Measurements from ENCODE around the gene RND3.

RND3 gene

GRCh38 chr2:150508497-150509137 lies 21.1 kb upstream of the RND3 start:
- Mint-ChIP-seq H3K36me3 (no peaks in the 10 kb centered on the region), H3K27me3 (peaks cover 8% of the 10 kb centered on the region), H3K27ac (no peak overlapping the region), H3K4me1 (no peaks in the 10 kb centered on the region), H3K4me3 (no peak overlapping the region), H3K9me3 (no peaks in the 10 kb centered on the region)

- no peak overlapping the region for H3K4me3 Mint-ChIP-seq
- peaks cover 8% of the 10 kb centered on the region for H3K27me3 Mint-ChIP-seq
- H3K9me3 Mint-ChIP-seq, result no peaks in the 10 kb centered on the region
- no peaks in the 10 kb centered on the region for H3K36me3 Mint-ChIP-seq
- H3K27ac Mint-ChIP-seq, result no peak overlapping the region
- no peaks in the 10 kb centered on the region for H3K4me1 Mint-ChIP-seq
Measured at GRCh38 chr2:150507071-150507470, 19.6 kb upstream of the RND3 start.

GRCh38 chr2:150505178-150505577 lies 17.7 kb upstream of the RND3 start:
- no peak overlapping the region for H3K4me3 Mint-ChIP-seq
- H3K36me3 Mint-ChIP-seq, result no peaks in the 10 kb centered on the region
- H3K9me3 Mint-ChIP-seq, result no peaks in the 10 kb centered on the region
- H3K4me1 Mint-ChIP-seq, result no peaks in the 10 kb centered on the region
- peaks cover 8% of the 10 kb centered on the region for H3K27me3 Mint-ChIP-seq
- no peak overlapping the region for H3K27ac Mint-ChIP-seq

GRCh38 chr2:150495993-150496627 lies 8.6 kb upstream of the RND3 start:
- H3K27ac Mint-ChIP-seq, result no peak overlapping the region
- H3K27me3 Mint-ChIP-seq, result no peaks in the 10 kb centered on the region
- H3K9me3 Mint-ChIP-seq, result peaks cover 7% of the 10 kb centered on the region
- H3K4me3 Mint-ChIP-seq, result no peak overlapping the region
- H3K36me3 Mint-ChIP-seq, result no peaks in the 10 kb centered on the region
- no peaks in the 10 kb centered on the region for H3K4me1 Mint-ChIP-seq

- Mint-ChIP-seq H3K36me3 (no peaks in the 10 kb centered on the region), H3K4me1 (no peaks in the 10 kb centered on the region), H3K27me3 (no peaks in the 10 kb centered on the region), H3K27ac (no peak overlapping the region), H3K9me3 (peaks cover 7% of the 10 kb centered on the region), H3K4me3 (no peak overlapping the region)
Measured at GRCh38 chr2:150495001-150495400, 7.5 kb upstream of the RND3 start.

- peaks cover 3% of the 10 kb centered on the region for H3K9me3 Mint-ChIP-seq
- H3K36me3 Mint-ChIP-seq, result no peaks in the 10 kb centered on the region
- H3K27ac Mint-ChIP-seq, result no peak overlapping the region
- H3K4me1 Mint-ChIP-seq, result no peaks in the 10 kb centered on the region
- H3K27me3 Mint-ChIP-seq, result peaks cover 4% of the 10 kb centered on the region
- H3K4me3 Mint-ChIP-seq, result no peak overlapping the region
Measured at GRCh38 chr2:150494234-150494945, 6.9 kb upstream of the RND3 start.

GRCh38 chr2:150491943-150492342 lies 4.5 kb upstream of the RND3 start:
- no peak overlapping the region for H3K27ac Mint-ChIP-seq
- peaks cover 20% of the 10 kb centered on the region for H3K27me3 Mint-ChIP-seq
- no peaks in the 10 kb centered on the region for H3K9me3 Mint-ChIP-seq
- H3K4me1 Mint-ChIP-seq, result peaks cover 5% of the 10 kb centered on the region
- H3K4me3 Mint-ChIP-seq, result no peak overlapping the region
- no peaks in the 10 kb centered on the region for H3K36me3 Mint-ChIP-seq

- H3K4me3 Mint-ChIP-seq, result no peak overlapping the region
Measured at GRCh38 chr2:150491430-150491829, 4.0 kb upstream of the RND3 start.

GRCh38 chr2:150490466-150490865 lies 3.0 kb upstream of the RND3 start:
- peaks cover 29% of the 10 kb centered on the region for H3K27me3 Mint-ChIP-seq
- H3K4me3 Mint-ChIP-seq, result no peak overlapping the region

More at GRCh38 chr2:150491430-150491829, 4.0 kb upstream of the RND3 start:
- Mint-ChIP-seq H3K9me3 (no peaks in the 10 kb centered on the region), H3K4me1 (peaks cover 10% of the 10 kb centered on the region), H3K36me3 (no peaks in the 10 kb centered on the region), H3K27me3 (peaks cover 25% of the 10 kb centered on the region), H3K27ac (no peak overlapping the region)

GRCh38 chr2:150486539-150487484 lies 655 bp downstream of the RND3 start:
- Mint-ChIP-seq H3K9me3 (no peaks in the 10 kb centered on the region), H3K36me3 (no peaks in the 10 kb centered on the region), H3K27ac (no peak overlapping the region), H3K27me3 (peaks cover 36% of the 10 kb centered on the region), H3K4me1 (peaks cover 11% of the 10 kb centered on the region), H3K4me3 (no peak overlapping the region)

More at GRCh38 chr2:150490466-150490865, 3.0 kb upstream of the RND3 start:
- no peaks in the 10 kb centered on the region for H3K9me3 Mint-ChIP-seq
- no peaks in the 10 kb centered on the region for H3K36me3 Mint-ChIP-seq
- peaks cover 11% of the 10 kb centered on the region for H3K4me1 Mint-ChIP-seq
- no peak overlapping the region for H3K27ac Mint-ChIP-seq

GRCh38 chr2:150485871-150486538 lies 1.5 kb downstream of the RND3 start:
- Mint-ChIP-seq H3K4me3 (no peak overlapping the region), H3K9me3 (no peaks in the 10 kb centered on the region), H3K27me3 (peaks cover 36% of the 10 kb centered on the region), H3K36me3 (no peaks in the 10 kb centered on the region), H3K4me1 (peaks cover 11% of the 10 kb centered on the region), H3K27ac (no peak overlapping the region)

GRCh38 chr2:150485114-150485870 lies 2.2 kb downstream of the RND3 start:
- Mint-ChIP-seq H3K9me3 (no peaks in the 10 kb centered on the region), H3K27ac (no peak overlapping the region), H3K4me1 (peaks cover 11% of the 10 kb centered on the region), H3K27me3 (peaks cover 37% of the 10 kb centered on the region), H3K36me3 (no peaks in the 10 kb centered on the region), H3K4me3 (no peak overlapping the region)

- Mint-ChIP-seq H3K36me3 (no peaks in the 10 kb centered on the region), H3K4me3 (no peak overlapping the region), H3K4me1 (peaks cover 11% of the 10 kb centered on the region), H3K9me3 (no peaks in the 10 kb centered on the region), H3K27ac (no peak overlapping the region), H3K27me3 (peaks cover 35% of the 10 kb centered on the region)
Measured at GRCh38 chr2:150484461-150485021, 2.9 kb downstream of the RND3 start.

GRCh38 chr2:150484006-150484405 lies 3.5 kb downstream of the RND3 start:
- peaks cover 31% of the 10 kb centered on the region for H3K27me3 Mint-ChIP-seq
- no peak overlapping the region for H3K4me3 Mint-ChIP-seq
- H3K36me3 Mint-ChIP-seq, result no peaks in the 10 kb centered on the region
- H3K27ac Mint-ChIP-seq, result no peak overlapping the region
- H3K9me3 Mint-ChIP-seq, result no peaks in the 10 kb centered on the region
- H3K4me1 Mint-ChIP-seq, result peaks cover 11% of the 10 kb centered on the region

Measured in activated naive CD4-positive, alpha-beta T cell treated with anti-CD3 and anti-CD28 coated beads, Interleukin-2, amount 50 U/mL, for 24 hours (primary cell).